Fibroblast of skin of right biceps (primary cell): ENCODE data around the gene RBMS3.
"Not testable (repeated sequence)": the region's sequence is repeated elsewhere in the genome, so short reads cannot be mapped to it uniquely, and the experiment has no call there.

Source experiments
- DNase-seq: peaks from one replicate; pipeline ENCODE4 v3.0.0-alpha.2; 2013

The RBMS3 gene

GRCh38 chr3:29493109-29493508 is 212.2 kb downstream of the RBMS3 start:
- peak; percentile 21 for DNase-seq

- peak; percentile 66 for DNase-seq
Measured at GRCh38 chr3:29494305-29495036, 213.6 kb downstream of the RBMS3 start.

- DNase-seq, result no peak
Measured at GRCh38 chr3:29497282-29497681, 216.4 kb downstream of the RBMS3 start.

- no peak for DNase-seq
Measured at GRCh38 chr3:29502771-29503170, 221.9 kb downstream of the RBMS3 start.

- DNase-seq, result no peak
Measured at GRCh38 chr3:29503314-29503713, 222.4 kb downstream of the RBMS3 start.

GRCh38 chr3:29503958-29504357 is 223.1 kb downstream of the RBMS3 start:
- DNase-seq, result no peak

GRCh38 chr3:29506502-29506901 is 225.6 kb downstream of the RBMS3 start:
- DNase-seq, result no peak

- no peak for DNase-seq
Measured at GRCh38 chr3:29511701-29512100, 230.8 kb downstream of the RBMS3 start.

- no peak for DNase-seq
Measured at GRCh38 chr3:29512641-29513040, 231.8 kb downstream of the RBMS3 start.

- DNase-seq, result peak; percentile 70
Measured at GRCh38 chr3:29513236-29513635, 232.4 kb downstream of the RBMS3 start.

- peak; percentile 55 for DNase-seq
Measured at GRCh38 chr3:29514170-29514569, 233.3 kb downstream of the RBMS3 start.

GRCh38 chr3:29514912-29515311 is 234.0 kb downstream of the RBMS3 start:
- DNase-seq, result no peak

- DNase-seq, result peak; percentile 81
Measured at GRCh38 chr3:29515451-29515850, 234.6 kb downstream of the RBMS3 start.

GRCh38 chr3:29516164-29516563 is 235.3 kb downstream of the RBMS3 start:
- DNase-seq, result no peak

GRCh38 chr3:29520764-29521163 is 239.9 kb downstream of the RBMS3 start:
- peak; percentile 11 for DNase-seq

- peak; percentile 14 for DNase-seq
Measured at GRCh38 chr3:29521293-29521692, 240.4 kb downstream of the RBMS3 start.

- no peak for DNase-seq
Measured at GRCh38 chr3:29521751-29522150, 240.9 kb downstream of the RBMS3 start.

GRCh38 chr3:29524433-29524832 is 243.6 kb downstream of the RBMS3 start:
- DNase-seq, result not testable (repeated sequence)

- DNase-seq, result peak; percentile 34
Measured at GRCh38 chr3:29525254-29525881, 244.5 kb downstream of the RBMS3 start.

- no peak for DNase-seq
Measured at GRCh38 chr3:29527246-29527645, 246.4 kb downstream of the RBMS3 start.

GRCh38 chr3:29531644-29532043 is 250.8 kb downstream of the RBMS3 start:
- no peak for DNase-seq

- no peak for DNase-seq
Measured at GRCh38 chr3:29532473-29532872, 251.6 kb downstream of the RBMS3 start.

- DNase-seq, result no peak
Measured at GRCh38 chr3:29534006-29534405, 253.1 kb downstream of the RBMS3 start.

- no peak for DNase-seq
Measured at GRCh38 chr3:29536016-29536758, 255.3 kb downstream of the RBMS3 start.
